ENCODE data around the gene RAB3B.

Gene RAB3B

DNA sequence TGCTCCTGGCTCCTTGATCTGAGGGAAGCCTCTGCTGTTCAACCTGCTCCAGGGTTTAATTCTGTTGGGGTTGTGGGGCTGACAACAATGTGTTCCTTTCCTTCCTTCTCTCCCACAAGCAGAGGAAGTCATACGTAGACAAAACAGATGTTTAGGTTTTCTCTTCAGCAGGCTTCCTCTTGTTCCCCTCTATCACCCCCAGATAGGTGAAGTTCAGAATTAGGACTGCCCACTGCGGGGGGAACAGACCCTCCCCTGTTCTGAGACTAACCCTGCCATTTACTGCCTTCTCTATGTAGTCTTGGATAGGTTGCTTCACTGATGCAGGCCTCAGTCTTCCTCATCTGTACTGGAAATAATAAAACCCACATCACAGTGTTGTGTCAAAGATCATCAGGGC is 82.0 kb downstream of the RAB3B start:
- Histone ChIP-seq H3K27me3 (ENCODE audit: insufficient read depth, low read depth, severe bottlenecking) (no peaks in the 10 kb centered on the region), H3K36me3 (peaks cover 4% of the 10 kb centered on the region; the same call in 1 of the 2 replicates), H3K9me3 (ENCODE audit: severe bottlenecking) (no peaks in the 10 kb centered on the region), H3K4me3 (ENCODE audit: low read depth, low read length) (no peak overlapping the region), H3K27ac (peak overlapping the region; percentile 10; the same call in 1 of the 2 replicates)
- DNase-seq = no peak
- TF ChIP-seq, protein P1, sequence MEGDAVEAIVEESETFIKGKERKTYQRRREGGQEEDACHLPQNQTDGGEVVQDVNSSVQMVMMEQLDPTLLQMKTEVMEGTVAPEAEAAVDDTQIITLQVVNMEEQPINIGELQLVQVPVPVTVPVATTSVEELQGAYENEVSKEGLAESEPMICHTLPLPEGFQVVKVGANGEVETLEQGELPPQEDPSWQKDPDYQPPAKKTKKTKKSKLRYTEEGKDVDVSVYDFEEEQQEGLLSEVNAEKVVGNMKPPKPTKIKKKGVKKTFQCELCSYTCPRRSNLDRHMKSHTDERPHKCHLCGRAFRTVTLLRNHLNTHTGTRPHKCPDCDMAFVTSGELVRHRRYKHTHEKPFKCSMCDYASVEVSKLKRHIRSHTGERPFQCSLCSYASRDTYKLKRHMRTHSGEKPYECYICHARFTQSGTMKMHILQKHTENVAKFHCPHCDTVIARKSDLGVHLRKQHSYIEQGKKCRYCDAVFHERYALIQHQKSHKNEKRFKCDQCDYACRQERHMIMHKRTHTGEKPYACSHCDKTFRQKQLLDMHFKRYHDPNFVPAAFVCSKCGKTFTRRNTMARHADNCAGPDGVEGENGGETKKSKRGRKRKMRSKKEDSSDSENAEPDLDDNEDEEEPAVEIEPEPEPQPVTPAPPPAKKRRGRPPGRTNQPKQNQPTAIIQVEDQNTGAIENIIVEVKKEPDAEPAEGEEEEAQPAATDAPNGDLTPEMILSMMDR (IDR thresholded peaks at IDR 0.05; ENCODE audit: low read depth, low read length) = no peak

DNA sequence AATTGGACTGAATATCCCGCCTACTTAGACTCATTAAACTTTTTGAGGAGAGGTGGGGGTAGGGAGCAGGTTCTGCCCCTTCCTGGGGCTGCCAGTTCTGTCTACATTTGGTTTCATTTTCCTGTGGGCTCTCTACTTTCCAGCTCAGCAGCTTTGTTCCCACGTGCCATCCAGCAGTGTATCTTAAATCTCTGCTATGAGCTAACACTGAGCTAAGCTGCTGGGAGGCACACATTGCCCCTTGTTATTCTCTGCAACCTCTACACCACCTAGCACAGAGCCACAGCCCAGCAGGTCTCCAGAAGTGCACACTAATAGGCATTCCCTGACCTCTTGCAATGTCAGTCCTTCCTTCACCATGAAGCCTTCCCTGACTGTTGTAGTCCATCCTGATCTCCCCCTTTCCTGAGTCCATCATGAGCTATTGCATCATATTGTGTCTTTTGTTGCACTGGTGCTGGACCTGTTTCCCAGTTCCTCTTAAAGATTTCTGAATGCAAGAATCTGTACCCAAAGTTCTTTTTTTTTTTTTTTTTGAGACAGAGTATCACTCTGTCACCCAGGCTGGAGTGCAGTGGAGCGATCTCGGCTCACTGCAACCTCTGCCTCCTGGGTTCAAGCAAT is 83.3 kb downstream of the RAB3B start:
- H3K36me3 ChIP-seq = peaks cover 4% of the 10 kb centered on the region; the same call in 1 of the 2 replicates
- peak; percentile 43 for DNase-seq
- H3K27ac ChIP-seq = no peak overlapping the region
- H3K9me3 ChIP-seq (ENCODE audit: severe bottlenecking) = no peaks in the 10 kb centered on the region
- TF ChIP-seq, protein P1 (IDR thresholded peaks at IDR 0.05; ENCODE audit: low read depth, low read length) = no peak
- no peak overlapping the region for H3K4me3 ChIP-seq (ENCODE audit: low read depth, low read length)
- no peaks in the 10 kb centered on the region for H3K27me3 ChIP-seq (ENCODE audit: insufficient read depth, low read depth, severe bottlenecking)

GRCh38 chr1:51906306-51907078 is 84.0 kb downstream of the RAB3B start:
- no peak overlapping the region for H3K4me3 ChIP-seq (ENCODE audit: low read depth, low read length)
- no peak for DNase-seq
- H3K36me3 ChIP-seq = peaks cover 4% of the 10 kb centered on the region; the same call in 1 of the 2 replicates
- no peaks in the 10 kb centered on the region for H3K9me3 ChIP-seq (ENCODE audit: severe bottlenecking)
- H3K27me3 ChIP-seq (ENCODE audit: insufficient read depth, low read depth, severe bottlenecking) = no peaks in the 10 kb centered on the region
- H3K27ac ChIP-seq = no peak overlapping the region
- TF ChIP-seq, protein P1 (IDR thresholded peaks at IDR 0.05; ENCODE audit: low read depth, low read length) = no peak

DNA sequence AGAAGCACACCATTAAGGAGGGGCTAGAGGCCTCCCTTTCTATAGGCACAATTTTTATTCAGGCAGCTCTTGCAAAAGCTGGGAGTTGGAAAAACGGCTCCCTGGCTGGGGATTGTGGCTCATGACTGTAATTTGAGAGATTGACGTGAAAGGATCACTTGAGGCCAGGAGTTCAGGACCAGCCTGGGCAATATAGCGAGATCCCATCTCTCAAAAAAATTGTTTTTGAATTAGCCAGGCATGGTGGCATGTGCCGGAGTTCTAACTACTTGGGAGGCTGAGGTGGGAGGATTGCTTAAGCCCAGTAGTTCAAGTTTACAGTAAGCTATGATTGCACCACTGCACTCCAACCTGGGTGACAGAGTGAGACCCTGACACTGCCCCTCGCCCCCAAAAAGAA is 88.0 kb downstream of the RAB3B start:
- Histone ChIP-seq H3K36me3 (no peaks in the 10 kb centered on the region), H3K4me3 (ENCODE audit: low read depth, low read length) (no peak overlapping the region), H3K27me3 (ENCODE audit: insufficient read depth, low read depth, severe bottlenecking) (no peaks in the 10 kb centered on the region), H3K9me3 (ENCODE audit: severe bottlenecking) (no peaks in the 10 kb centered on the region), H3K27ac (no peak overlapping the region)
- TF ChIP-seq, protein P1 (IDR thresholded peaks at IDR 0.05; ENCODE audit: low read depth, low read length) = no peak
- DNase-seq = no peak

- no peak overlapping the region for H3K4me3 ChIP-seq (ENCODE audit: low read depth, low read length)
- H3K36me3 ChIP-seq = no peaks in the 10 kb centered on the region
Observed at GRCh38 chr1:51901151-51901550, 89.3 kb downstream of the RAB3B start.

More at GRCh38 chr1:51901151-51901550, 89.3 kb downstream of the RAB3B start:
- TF ChIP-seq, protein P1 (IDR thresholded peaks at IDR 0.05; ENCODE audit: low read depth, low read length) = no peak
- no peaks in the 10 kb centered on the region for H3K27me3 ChIP-seq (ENCODE audit: insufficient read depth, low read depth, severe bottlenecking)
- no peaks in the 10 kb centered on the region for H3K9me3 ChIP-seq (ENCODE audit: severe bottlenecking)
- no peak overlapping the region for H3K27ac ChIP-seq
- DNase-seq = no peak
